ENCODE results near the gene SMAD1.

Gene SMAD1

GRCh38 chr4:145488310-145488709 is 6.7 kb downstream of the SMAD1 start:
- FAIRE-seq (no peak), DNase-seq (ENCODE audit: insufficient read length, low spot score) (no peak)

DNA sequence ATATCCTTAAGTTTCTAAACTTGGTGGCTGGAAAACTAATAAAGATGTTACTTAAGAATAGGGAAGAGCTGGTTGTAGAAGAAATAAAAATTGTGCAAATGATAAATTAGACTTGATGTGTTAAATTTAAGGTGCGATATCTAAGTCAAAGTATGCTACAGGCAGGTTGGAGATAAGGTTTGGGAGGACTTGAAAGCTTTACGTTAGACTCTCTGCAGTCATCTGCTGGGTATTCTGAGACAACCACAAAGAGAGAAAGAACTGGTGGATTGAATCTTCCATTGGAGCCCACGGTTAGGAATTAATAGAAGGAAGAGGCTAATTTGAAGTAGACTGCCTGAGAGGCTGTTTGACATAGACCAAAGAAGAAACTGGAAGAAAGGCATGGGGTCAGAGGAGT is 7.9 kb downstream of the SMAD1 start:
- FAIRE-seq, result no peak
- DNase-seq (ENCODE audit: insufficient read length, low spot score), result no peak

- no peak for FAIRE-seq
- no peak for DNase-seq (ENCODE audit: insufficient read length, low spot score)
Observed at GRCh38 chr4:145490361-145490760, 8.7 kb downstream of the SMAD1 start.

DNA sequence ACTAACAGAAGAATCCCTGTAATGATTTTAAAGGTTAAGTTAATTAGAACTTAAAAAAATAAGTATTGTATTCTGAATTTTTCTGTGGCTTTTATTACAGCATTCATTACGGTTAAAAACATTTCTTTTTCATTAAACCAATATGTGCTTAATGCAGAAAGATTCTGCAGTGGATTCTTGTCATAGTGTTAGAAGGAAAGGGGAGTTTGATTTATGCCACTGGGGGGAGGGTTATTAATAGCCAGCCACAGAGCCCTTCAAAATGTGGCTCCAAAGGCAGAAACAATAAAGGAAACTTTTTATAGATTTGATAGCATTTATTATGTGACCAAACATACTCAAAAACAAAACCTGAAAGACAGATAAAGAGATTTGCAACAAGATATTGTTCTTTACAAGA is 9.1 kb downstream of the SMAD1 start:
- FAIRE-seq (no peak), DNase-seq (ENCODE audit: insufficient read length, low spot score) (no peak)

GRCh38 chr4:145492376-145492775 is 10.7 kb downstream of the SMAD1 start:
- no peak for FAIRE-seq
- DNase-seq (ENCODE audit: insufficient read length, low spot score), result no peak

DNA sequence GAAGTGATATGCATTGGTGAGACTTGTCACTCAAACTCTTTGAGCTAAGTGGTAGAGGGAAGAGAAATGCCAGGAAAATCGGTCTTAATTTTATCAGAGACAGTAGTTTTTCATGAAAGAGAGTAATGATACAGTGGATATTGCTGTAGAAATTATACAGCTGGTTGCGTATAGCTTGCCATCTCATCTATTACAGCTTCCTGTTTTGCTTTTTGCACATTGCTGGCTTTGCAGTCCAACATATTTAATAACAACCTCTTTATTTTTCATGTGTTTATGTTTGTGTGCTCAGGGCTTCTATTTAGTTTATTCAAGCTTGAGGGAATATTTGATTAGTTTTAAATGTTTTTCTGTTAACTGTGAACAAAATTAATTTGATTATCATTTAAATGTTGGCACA is 11.5 kb downstream of the SMAD1 start:
- FAIRE-seq, result no peak
- no peak for DNase-seq (ENCODE audit: insufficient read length, low spot score)

GRCh38 chr4:145494666-145495270 is 13.1 kb downstream of the SMAD1 start:
- no peak for DNase-seq (ENCODE audit: insufficient read length, low spot score)
- FAIRE-seq, result no peak

- no peak for DNase-seq (ENCODE audit: insufficient read length, low spot score)
- FAIRE-seq, result no peak
Observed at GRCh38 chr4:145496292-145496691, 14.6 kb downstream of the SMAD1 start.

GRCh38 chr4:145497199-145498149 is 15.8 kb downstream of the SMAD1 start:
- no peak for FAIRE-seq
- no peak for DNase-seq (ENCODE audit: insufficient read length, low spot score)

- DNase-seq (ENCODE audit: insufficient read length, low spot score), result no peak
- no peak for FAIRE-seq
Observed at GRCh38 chr4:145498430-145498829, 16.8 kb downstream of the SMAD1 start.

DNA sequence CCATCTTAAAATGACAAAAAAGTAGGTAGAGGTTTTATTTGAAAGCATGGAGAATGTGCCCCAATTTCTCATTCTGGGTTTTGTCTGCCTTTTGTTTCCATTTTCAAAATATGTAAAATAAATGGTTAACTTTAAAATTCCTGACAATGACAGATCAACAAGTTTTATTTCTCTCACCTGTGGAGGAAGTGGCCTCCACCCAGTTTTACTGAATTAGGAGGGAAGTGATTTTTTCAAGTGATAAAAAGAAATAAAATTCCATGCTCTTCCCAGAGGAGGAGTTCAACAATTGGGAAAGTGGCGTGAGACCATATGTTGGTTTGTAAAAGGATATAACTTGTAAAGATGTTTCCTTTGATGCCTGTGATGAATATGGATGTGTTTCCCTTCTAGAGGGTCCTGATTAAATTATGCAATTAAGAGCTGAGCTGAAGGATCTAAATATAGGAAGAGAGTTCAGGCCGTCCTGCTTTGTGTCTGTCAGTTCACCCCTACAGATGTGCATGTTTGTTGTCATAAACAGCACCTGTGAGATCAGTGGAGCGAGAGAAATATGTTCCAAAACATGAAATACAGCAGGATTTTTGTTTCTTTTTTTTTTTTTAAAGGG is 19.5 kb downstream of the SMAD1 start:
- DNase-seq (ENCODE audit: insufficient read length, low spot score) (no peak), FAIRE-seq (no peak)

DNA sequence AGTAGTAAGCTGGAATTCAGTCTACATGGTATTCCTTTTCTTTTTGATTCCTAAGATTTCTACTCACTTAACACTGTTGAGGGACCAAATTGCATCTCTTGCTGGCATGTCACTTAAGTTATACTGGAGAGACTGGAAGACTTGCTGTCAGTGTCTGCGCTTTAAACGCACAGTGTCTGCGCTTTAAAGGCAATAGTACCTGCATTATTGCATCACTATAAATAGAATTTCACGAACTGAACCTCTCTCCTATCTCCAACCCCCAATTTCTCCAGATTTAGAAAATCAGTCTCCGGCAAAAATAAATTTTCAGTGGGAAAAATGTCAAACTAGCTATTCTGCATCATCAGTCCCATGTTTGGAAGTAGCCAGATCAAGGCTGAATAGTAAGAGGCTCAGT is 21.2 kb downstream of the SMAD1 start:
- DNase-seq (ENCODE audit: insufficient read length, low spot score) (no peak), FAIRE-seq (no peak)

DNA sequence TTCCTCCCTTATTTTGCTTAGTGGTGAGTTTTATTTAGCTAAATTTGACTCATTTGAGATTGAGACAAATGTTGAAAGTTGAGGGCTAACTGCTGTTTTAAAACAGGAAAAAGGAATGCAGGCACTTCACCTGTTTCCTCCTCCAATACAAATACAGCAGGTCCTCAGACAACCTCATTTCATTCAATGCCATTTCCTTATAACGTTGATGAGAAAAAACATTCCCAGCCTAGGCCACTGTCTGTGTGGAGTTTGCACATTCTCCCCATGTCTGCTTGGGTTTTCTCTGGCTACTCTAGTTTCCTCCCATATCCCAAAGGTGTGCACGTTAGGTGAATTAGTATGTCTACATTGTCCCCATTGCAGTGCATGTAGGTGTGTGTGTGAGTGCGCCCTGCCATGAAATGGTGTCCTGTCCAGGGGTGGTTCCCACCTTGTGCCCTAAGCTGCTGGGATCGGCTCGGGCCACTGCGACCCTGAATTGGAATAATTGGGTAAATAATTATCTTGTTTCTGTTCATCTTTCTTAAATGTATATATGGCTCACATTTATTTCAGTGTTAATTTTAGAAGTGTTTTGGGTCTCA is 21.9 kb downstream of the SMAD1 start:
- DNase-seq (ENCODE audit: insufficient read length, low spot score) (no peak), FAIRE-seq (no peak)

DNA sequence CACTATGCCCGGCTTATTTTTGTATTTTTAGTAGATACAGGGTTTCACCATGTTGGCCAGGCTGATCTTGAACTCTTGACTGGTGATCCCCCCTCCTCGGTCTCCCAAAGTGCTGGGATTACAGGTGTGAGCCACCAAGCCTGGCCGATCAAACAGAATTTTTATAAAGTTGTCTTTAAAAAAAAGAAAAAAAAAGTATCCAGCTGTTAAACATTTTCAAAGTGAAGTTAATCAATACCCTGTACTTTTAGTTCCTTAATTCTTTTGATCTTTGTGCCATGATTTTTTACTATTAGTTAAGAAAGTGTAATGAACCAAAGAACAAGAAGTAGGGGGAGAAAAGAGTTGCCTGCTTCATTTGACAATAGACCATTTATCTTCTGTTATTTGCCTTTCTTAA is 24.3 kb downstream of the SMAD1 start:
- DNase-seq (ENCODE audit: insufficient read length, low spot score) (no peak), FAIRE-seq (no peak)

DNA sequence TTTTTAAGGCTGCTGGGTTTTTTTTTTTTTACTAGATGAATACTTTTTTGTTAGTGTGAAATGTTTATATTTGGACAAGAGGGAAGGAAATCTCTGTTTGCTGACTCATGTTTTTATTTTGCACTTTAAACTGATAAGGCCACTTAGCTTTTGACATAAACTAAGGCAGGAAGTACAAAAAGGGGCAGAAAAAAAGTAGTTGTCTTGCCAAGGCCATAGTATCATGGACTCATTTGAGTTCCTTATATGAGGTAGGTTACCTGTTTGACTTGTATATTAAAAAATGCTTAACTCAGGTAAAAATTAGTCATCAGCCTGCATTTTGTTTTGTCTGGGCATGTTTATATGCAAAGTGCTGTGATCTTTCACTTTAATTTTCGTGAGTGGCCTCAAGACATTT is 26.0 kb downstream of the SMAD1 start:
- FAIRE-seq (no peak), DNase-seq (ENCODE audit: insufficient read length, low spot score) (no peak)

DNA sequence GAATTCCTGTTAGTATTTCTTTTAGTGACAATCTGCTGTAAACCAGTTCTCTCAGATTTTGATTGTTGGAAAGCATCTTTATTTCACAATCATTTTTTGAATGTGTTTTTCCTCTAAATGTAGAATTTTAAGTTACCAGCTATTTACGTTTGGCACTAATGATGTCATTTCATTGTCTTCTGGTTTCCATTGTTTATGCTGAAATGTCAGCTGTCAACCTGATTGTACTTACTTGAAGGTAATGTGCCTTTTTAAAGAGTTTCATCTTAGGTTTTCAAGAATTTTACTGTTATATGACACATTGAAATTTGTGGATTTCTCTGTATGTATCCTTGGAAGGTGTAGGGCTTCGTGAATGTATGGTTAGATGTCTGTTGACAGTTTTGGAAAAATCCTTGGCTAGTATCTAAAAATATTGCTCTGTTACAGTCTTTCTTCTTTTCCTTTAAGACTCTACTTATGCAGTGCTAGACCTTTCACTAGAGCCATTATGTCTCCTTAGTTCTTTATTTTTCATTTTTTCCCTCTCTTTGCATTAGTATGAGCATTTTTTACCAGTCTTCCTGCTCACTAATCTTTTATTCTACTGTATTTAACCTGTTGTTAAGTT is 30.4 kb downstream of the SMAD1 start:
- FAIRE-seq (no peak), DNase-seq (ENCODE audit: insufficient read length, low spot score) (no peak)

DNA sequence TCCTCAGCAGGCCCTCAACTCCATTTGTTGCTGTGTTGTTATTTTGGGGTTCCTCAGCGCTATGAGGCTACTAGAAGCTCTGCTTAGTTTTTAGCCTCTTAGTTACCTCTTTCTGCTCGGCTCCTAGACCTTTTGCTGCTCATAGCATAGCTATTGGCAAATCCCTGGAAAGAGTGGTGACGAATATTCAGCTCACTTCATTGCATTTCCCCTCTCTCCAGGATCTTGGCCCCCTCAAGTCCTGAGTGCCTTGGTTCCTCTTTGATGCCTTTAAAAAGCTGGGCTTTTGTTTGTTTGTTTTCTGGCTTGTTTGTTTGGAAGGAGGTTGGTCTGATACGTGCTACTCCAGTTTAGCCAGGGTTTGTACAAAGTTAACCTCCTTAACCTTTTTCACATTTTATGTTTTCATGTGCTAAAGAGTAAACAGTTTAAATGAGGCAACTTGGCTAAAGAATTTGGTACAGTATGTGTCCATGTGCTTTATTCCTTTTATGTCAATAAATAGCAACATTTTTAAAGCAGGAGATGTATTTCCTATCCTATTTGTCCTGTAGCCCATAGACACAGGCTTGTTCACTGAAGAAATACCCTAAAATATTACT is 31.5 kb downstream of the SMAD1 start:
- FAIRE-seq (no peak), DNase-seq (ENCODE audit: insufficient read length, low spot score) (no peak)

- no peak for DNase-seq (ENCODE audit: insufficient read length, low spot score)
- FAIRE-seq, result no peak
Observed at GRCh38 chr4:145520172-145520571, 38.5 kb downstream of the SMAD1 start.

DNA sequence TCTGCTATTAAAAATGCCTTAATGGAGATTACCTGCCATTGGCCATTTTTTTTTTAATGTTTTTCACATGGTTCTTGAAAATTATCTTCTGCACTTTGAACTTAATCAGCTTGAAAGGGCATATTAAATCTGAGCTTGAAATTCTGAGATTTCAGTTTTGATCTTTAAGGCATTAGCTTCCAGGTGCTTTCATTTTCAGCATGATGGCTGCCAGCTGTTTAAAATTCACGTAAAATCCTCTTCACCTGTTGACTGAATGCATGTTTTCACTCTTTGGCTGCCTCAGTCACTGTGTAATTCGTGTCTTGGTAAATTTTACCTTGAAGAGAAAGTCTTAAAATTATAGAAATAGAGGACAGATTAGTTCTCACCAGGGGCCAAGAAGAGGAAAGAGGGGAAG is 39.6 kb downstream of the SMAD1 start:
- DNase-seq (ENCODE audit: insufficient read length, low spot score) (no peak), FAIRE-seq (no peak)

DNA sequence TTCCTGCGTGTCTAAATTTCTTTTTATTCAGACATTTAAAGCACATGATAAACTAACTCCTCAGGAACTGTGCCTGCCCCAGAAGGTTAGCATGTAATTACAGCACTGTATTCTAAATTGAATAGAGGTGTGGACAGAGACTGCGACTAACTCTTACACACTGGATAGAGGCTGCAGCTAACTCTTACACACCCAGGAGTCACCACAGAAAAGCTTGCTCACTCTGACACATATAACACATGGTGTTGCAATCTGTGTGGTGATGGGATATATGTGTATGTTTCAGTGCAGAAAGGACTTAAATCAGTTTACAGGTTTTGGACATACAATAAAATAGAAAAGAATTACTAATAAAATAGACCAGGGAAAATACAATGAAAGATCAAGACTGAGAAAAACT is 41.5 kb downstream of the SMAD1 start:
- no peak for FAIRE-seq
- DNase-seq (ENCODE audit: insufficient read length, low spot score), result no peak

DNA sequence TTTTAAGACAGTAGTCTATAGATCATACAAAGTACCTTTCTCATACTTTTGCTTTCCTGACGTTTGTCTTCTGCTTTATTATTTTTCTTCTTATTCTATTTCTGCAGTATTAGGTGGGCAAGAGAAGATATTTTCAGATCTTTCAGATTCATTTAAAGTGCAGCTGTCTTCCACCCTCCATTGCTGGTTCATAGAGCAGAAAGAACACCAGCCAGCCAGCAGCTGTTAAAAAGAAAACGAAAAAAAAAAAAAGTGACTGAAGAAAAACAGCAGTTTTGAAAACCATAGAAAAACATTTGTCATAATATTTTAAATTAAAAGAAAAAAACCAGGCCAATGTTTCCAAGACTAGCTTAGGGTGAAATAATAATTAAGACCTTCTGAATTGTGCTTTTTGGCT is 42.9 kb downstream of the SMAD1 start:
- DNase-seq (ENCODE audit: insufficient read length, low spot score) (no peak), FAIRE-seq (no peak)
